ENCODE measurements around the gene GRM4. TPM values are rescaled to one million over a fixed set of nuclear protein-coding genes. Genes with fewer than 3 reads are reported as not detected.

Gene GRM4
- total RNA-seq, 8 experiments from 2014 or later, result 0.56 to 4.3 (median 1.0) TPM

DNA sequence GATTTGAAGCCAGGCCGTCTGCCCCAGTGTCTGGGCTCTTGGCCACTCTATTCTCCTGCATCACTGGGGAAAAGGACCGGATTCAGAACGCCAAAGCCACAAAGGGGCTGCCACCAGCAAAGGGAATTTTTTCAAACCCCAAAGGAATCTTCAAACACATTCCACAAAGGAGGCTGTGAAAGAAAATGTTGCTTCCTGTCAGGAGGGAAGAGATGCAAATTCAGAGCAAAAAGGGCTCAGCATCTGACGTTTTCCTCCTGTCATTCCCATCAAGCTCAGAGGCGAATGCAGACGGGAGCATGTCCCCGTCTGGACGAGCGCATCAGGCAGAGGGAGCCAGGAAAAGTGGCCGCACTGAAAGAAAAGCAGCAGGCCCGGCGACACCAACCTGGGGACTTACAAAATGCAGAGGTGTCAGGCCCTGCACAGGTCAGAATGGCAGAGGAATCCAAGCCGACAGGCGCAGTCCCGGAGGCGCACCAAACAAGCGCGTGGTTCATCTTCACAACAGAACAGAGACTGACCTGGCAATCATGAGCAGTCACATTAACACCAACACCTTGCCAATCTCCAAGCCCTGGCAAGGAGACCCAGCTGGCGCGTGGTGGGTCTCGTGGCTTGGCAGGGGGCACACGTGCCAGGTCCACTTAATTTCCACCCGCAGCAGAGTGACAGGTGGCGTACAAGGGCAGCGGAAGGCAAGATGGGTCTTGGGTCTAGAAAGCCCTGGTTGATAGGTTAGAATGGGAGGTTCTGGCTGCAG lies 62.8 kb downstream of the GRM4 start:
- Histone ChIP-seq H3K27ac (no peak overlapping the region), H3K4me3 (no peak overlapping the region), H3K4me1 (replicated peaks in 1 of 2) (peaks cover 14 to 19% of the 10 kb centered on the region in 2 donors)
- 25 to 80% (median 56%) methylated on average over 1 to 14 of the region's 25 CpGs; no CpG with 5 or more reads in 4 of the 10 experiments for WGBS, 10 experiments
- peak in 3 of 8 experiments; percentile 28 to 40 (median 33) for ATAC-seq (replicated peaks in 6 of 8)
- in situ Hi-C loops (cut with MboI; ENCODE audit: low pct_unique_long_range_greater_than_20kb in 2 of 9, low sequenced_read_pairs in 9 of 9, unreplicated experiment in 9 of 9), result no loop called here

DNA sequence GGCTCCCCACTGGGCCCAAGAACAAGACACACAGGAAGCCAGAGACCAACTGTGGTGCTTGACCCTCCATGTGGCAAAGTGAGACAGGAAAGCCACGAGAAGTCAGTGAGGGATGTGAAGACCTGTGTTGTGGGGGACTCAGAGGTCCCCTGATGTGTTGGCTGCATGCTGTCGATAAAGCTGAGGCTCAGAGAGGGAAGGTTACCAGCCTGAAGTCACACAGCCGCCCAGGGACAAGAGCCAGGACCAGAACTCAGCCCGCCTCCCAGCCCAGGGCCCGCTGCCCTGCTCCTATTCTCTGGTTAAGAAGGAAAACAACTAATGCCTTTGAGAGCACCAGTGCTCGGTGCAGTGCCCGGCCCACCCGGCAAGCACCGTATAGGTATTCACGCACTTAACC lies 63.5 kb downstream of the GRM4 start:
- 85 to 100% (median 91%) methylated on average over 1 to 5 of the region's 10 CpGs; no CpG with 5 or more reads in 4 of the 10 experiments for WGBS, 10 experiments
- peaks cover 14 to 19% of the 10 kb centered on the region in 2 donors for H3K4me1 ChIP-seq (replicated peaks in 1 of 2)
- ATAC-seq (replicated peaks in 6 of 8), result no peak
- in situ Hi-C loops (cut with MboI; ENCODE audit: low pct_unique_long_range_greater_than_20kb in 2 of 9, low sequenced_read_pairs in 9 of 9, unreplicated experiment in 9 of 9), result no loop called here
- H3K4me3 ChIP-seq, result no peak overlapping the region
- no peak overlapping the region for H3K27ac ChIP-seq

DNA sequence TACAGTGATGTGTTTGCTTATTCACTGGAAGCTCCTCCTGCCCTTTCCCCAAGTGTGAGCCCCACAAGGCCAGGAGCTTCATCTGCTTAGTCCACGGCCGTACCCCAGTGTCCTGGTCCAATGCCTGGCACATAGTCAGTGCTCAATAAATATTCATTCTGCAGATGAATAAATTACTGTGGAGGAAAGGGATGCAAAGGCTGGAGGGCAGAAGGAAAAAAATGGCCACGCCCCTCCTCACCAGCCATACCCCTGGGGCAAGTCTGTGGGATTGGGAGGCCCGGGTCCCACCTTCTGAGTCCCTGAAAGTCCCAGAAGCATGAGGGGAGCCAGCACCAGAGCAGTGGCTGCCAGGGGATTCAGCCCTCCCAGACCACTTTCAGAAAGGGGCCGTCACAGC lies 65.5 kb downstream of the GRM4 start:
- peak in 3 of 8 experiments; percentile 51 to 56 (median 53) for ATAC-seq (replicated peaks in 6 of 8)
- Histone ChIP-seq H3K4me1 (replicated peaks in 1 of 2) (peaks cover 25 to 27% of the 10 kb centered on the region in 2 donors), H3K27ac (no peak overlapping the region), H3K4me3 (no peak overlapping the region)
- in situ Hi-C loops (cut with MboI; ENCODE audit: low pct_unique_long_range_greater_than_20kb in 2 of 9, low sequenced_read_pairs in 9 of 9, unreplicated experiment in 9 of 9), result no loop called here
- WGBS, 10 experiments, result 0 to 87% (median 42%) methylated on average over 1 to 5 of the region's 5 CpGs; no CpG with 5 or more reads in 5 of the 10 experiments

DNA sequence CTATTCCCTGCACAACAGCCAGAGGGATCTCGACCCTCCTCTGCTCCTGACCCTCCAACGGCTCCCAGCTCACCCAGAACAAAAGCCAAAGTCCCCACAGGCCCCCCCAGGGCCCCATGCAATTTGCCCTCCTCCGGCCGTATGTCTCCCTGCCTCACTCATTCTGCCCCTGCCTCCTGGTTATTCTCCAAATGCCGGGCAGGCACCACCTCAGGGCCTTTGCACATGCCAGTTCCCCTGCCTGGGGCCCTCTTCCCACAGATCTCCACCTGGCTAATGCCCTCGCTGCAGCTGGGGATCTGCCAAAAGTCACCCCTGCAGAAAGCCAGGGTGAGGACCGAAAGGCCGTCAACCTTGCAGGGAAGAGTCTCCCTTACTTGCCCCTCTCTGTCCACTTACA lies 66.0 kb downstream of the GRM4 start:
- ATAC-seq (replicated peaks in 6 of 8), result no peak
- H3K4me3 ChIP-seq, result no peak overlapping the region
- 87 to 100% methylated on average over 1 to 3 of the region's 8 CpGs; no CpG with 5 or more reads in 8 of the 10 experiments for WGBS, 10 experiments
- H3K27ac ChIP-seq, result no peak overlapping the region
- in situ Hi-C loops (cut with MboI; ENCODE audit: low pct_unique_long_range_greater_than_20kb in 2 of 9, low sequenced_read_pairs in 9 of 9, unreplicated experiment in 9 of 9), result no loop called here
- peaks cover 25 to 27% of the 10 kb centered on the region in 2 donors for H3K4me1 ChIP-seq (replicated peaks in 1 of 2)

DNA sequence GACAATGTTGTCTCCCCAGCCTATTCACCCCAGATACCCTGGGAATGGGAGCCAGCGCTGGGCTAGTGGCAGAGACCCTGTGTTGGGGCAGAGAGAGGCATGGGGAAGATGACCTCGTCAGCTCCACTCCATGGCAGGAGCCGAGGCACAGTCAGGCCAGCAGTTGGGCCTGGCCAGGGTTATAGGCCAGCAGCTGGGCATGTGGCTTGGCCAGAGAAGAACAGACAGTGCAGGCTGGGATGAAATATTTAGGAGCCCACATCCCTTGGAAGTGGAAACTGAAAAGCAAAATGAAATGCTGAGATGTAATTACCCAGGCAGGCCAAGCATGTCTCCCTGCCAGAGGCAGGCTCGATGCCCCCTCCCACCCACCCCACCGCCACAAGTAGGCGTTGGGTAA lies 70.0 kb downstream of the GRM4 start:
- no peak overlapping the region for H3K27ac ChIP-seq
- no peak overlapping the region for H3K4me3 ChIP-seq
- no peak for ATAC-seq (replicated peaks in 6 of 8)
- H3K4me1 ChIP-seq (replicated peaks in 1 of 2), result peaks cover 18% of the 10 kb centered on the region in 2 donors
- WGBS, 10 experiments, result 60 to 100% (median 81%) methylated on average over 1 to 2 of the region's 6 CpGs; no CpG with 5 or more reads in 6 of the 10 experiments
- in situ Hi-C loops (cut with MboI; ENCODE audit: low pct_unique_long_range_greater_than_20kb in 2 of 9, low sequenced_read_pairs in 9 of 9, unreplicated experiment in 9 of 9), result no loop called here

DNA sequence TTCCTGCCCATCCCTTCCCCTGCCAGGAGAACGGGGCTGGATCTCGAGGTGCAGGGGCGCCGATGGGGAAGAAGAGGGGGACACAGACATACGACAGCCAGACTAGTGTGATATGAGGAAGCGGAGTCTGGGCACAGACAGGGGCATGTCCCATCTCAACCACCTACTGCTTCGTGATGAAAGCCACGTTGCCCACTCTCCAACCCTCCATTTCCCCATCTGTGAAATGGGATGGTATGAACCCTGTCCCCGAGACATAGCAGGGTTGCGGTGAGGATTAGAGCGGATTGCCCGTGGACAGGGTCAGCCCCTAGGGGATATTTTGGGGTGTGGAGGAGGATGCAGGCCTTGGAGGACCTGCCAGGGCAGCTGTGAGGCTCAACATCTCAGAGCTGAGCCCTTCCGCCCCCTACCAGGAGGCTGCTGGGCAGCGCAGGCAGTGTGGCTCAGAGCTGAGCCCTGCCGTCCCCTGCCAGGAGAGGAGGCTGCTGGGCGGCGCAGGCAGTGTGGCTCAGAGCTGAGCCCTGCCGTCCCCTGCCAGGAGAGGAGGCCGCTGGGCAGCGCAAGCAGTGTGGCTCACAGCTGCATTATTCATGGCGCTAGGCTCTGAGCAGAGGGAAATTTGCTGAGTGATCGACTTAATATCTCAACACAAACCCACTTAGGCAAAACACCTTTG lies 71.7 kb downstream of the GRM4 start:
- Histone ChIP-seq H3K27ac (no peak overlapping the region), H3K4me3 (no peak overlapping the region), H3K4me1 (replicated peaks in 1 of 2) (peaks cover 22 to 29% of the 10 kb centered on the region in 2 donors)
- WGBS, 10 experiments, result 60 to 100% (median 83%) methylated on average over 1 to 4 of the region's 22 CpGs; no CpG with 5 or more reads in 5 of the 10 experiments
- ATAC-seq (replicated peaks in 6 of 8), result peak; percentile 40 to 83 (median 78)
- in situ Hi-C loops (cut with MboI; ENCODE audit: low pct_unique_long_range_greater_than_20kb in 2 of 9, low sequenced_read_pairs in 9 of 9, unreplicated experiment in 9 of 9), result no loop called here

DNA sequence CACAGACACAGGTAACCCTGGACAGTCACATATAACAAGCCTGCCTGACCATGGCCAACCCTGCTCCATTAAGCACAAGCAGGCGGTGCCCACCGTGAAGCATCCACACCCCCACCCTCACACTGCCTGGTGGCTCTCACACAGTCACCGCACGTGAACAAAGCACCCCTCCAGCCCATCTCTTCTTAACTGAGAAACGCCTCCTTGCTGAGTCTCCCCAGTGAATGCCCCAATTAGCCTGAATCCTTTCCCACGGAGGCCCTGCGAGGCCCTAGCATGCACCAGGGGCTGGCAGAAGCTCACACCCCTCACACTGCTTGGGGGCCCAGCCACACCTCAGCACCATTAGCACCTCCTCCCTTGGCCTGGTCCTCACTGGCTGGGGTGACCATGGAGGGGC lies 72.3 kb downstream of the GRM4 start:
- Histone ChIP-seq H3K4me3 (no peak overlapping the region), H3K27ac (no peak overlapping the region), H3K4me1 (replicated peaks in 1 of 2) (peaks cover 23 to 34% of the 10 kb centered on the region in 2 donors)
- in situ Hi-C loops (cut with MboI; ENCODE audit: low pct_unique_long_range_greater_than_20kb in 2 of 9, low sequenced_read_pairs in 9 of 9, unreplicated experiment in 9 of 9), result no loop called here
- ATAC-seq (replicated peaks in 6 of 8), result peak in 5 of 8 experiments; percentile 11 to 35 (median 22)
- WGBS, 10 experiments, result 30 to 100% (median 54%) methylated on average over 1 to 6 of the region's 7 CpGs; no CpG with 5 or more reads in 4 of the 10 experiments

DNA sequence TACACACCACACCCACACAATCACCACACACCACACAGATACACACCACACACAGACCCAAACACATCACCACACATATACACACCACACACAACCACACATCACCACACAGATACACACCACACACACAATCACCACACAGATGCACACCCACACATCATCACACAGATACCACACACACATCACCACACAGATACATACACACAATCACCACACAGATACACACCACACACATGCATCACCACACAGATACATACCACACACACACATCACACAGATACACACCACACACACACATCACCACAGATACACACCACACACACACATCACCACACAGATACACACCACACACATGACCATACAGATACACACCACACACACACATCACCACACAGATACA lies 73.2 kb downstream of the GRM4 start:
- no peak overlapping the region for H3K27ac ChIP-seq
- peaks cover 23 to 39% of the 10 kb centered on the region in 2 donors for H3K4me1 ChIP-seq (replicated peaks in 1 of 2)
- no peak overlapping the region for H3K4me3 ChIP-seq
- in situ Hi-C loops (cut with MboI; ENCODE audit: low pct_unique_long_range_greater_than_20kb in 2 of 9, low sequenced_read_pairs in 9 of 9, unreplicated experiment in 9 of 9), result no loop called here
- ATAC-seq (replicated peaks in 6 of 8), result no peak

DNA sequence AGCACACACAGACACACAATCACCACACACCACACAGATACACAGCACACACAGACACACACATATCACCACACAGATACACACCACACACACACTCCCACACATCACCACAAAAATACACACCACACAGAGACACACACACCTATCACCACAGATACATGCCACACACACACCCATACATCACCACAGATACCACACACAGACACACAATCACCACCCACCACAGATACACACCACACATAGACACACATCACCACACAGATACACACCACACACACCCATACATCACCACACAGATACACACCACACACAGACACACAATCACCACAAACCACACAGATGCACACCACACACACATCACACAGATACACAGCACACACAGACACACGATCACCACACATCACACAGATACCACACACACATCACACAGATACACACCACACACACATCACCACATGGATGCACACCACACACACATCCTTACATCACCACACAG lies 74.0 kb downstream of the GRM4 start:
- Histone ChIP-seq H3K27ac (no peak overlapping the region), H3K4me3 (no peak overlapping the region), H3K4me1 (replicated peaks in 1 of 2) (peaks cover 23 to 39% of the 10 kb centered on the region in 2 donors)
- in situ Hi-C loops (cut with MboI; ENCODE audit: low pct_unique_long_range_greater_than_20kb in 2 of 9, low sequenced_read_pairs in 9 of 9, unreplicated experiment in 9 of 9), result no loop called here
- 14 to 100% (median 72%) methylated on average over 1 of the region's 1 CpG; no CpG with 5 or more reads in 6 of the 10 experiments for WGBS, 10 experiments
- no peak for ATAC-seq (replicated peaks in 6 of 8)

DNA sequence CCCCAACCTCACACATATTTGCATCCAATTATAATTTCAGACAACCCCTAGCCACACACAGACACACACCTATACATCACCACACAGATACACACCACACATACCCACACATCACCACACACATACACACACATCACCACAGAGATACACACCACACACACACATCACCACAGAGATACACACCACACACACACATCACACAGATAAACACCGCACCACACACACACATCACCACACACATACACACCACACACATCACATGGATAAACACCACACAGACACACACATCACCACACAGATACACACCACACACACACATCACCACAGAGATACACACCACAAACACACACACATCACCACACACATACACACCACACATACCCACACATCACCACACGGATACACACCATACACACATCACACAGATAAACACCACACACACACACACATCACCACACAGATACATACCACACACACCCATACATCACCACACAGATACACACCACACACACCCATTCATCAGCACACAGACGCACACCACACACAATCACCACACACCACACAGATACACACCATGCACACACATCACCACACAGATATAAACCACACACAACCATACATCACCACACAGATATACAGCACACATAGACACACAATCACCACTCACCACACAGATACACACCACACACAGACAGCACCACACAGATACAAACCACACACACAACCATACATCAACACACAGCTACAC lies 74.6 kb downstream of the GRM4 start:
- H3K4me3 ChIP-seq, result no peak overlapping the region
- no peak for ATAC-seq (replicated peaks in 6 of 8)
- 100% methylated on average over 1 of the region's 3 CpGs; no CpG with 5 or more reads in 9 of the 10 experiments for WGBS, 10 experiments
- H3K4me1 ChIP-seq (replicated peaks in 1 of 2), result peaks cover 18 to 35% of the 10 kb centered on the region in 2 donors
- no peak overlapping the region for H3K27ac ChIP-seq
- in situ Hi-C loops (cut with MboI; ENCODE audit: low pct_unique_long_range_greater_than_20kb in 2 of 9, low sequenced_read_pairs in 9 of 9, unreplicated experiment in 9 of 9), result no loop called here

DNA sequence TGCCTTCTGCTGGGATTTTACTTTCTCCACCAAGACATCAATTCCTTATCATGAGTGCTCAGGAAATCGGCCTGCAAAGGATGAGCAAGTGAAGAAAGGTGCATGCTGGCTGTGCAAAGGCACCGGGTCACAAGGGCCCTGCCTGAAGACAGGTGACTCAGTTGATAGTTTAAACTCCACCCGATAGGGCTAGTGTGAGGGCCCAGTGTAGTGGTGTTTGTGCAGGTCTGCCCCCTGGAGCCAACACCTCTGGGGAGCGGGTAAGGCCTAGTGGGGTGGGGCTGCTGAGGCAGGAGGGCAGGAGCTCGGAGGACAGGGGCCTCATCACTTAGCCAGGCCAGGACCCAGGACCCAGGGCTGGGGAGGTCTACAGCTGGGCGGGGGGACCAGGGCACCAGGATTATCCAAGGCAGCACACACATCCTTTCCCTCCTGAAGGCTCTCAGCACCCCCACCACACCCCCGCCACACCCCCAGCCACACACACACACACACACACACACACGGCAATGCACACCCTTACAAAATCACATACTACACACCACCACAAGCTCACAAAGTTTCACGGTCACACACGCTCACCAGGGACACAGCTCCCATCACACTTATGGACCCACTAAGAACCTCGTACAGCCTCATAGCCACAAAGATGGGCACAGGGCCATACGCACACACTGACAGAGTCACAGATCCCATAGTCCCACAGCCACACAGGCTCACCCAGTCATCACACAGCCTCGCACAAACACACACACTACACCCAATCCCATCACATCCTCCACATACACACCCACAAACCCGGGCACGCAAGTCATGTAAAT lies 75.4 kb downstream of the GRM4 start:
- in situ Hi-C loops (cut with MboI; ENCODE audit: low pct_unique_long_range_greater_than_20kb in 2 of 9, low sequenced_read_pairs in 9 of 9, unreplicated experiment in 9 of 9), result no loop called here
- no peak overlapping the region for H3K27ac ChIP-seq
- peaks cover 15 to 34% of the 10 kb centered on the region in 2 donors for H3K4me1 ChIP-seq (replicated peaks in 1 of 2)
- 10 to 100% (median 80%) methylated on average over 1 to 5 of the region's 15 CpGs; no CpG with 5 or more reads in 3 of the 10 experiments for WGBS, 10 experiments
- ATAC-seq (replicated peaks in 6 of 8), result no peak
- no peak overlapping the region for H3K4me3 ChIP-seq

DNA sequence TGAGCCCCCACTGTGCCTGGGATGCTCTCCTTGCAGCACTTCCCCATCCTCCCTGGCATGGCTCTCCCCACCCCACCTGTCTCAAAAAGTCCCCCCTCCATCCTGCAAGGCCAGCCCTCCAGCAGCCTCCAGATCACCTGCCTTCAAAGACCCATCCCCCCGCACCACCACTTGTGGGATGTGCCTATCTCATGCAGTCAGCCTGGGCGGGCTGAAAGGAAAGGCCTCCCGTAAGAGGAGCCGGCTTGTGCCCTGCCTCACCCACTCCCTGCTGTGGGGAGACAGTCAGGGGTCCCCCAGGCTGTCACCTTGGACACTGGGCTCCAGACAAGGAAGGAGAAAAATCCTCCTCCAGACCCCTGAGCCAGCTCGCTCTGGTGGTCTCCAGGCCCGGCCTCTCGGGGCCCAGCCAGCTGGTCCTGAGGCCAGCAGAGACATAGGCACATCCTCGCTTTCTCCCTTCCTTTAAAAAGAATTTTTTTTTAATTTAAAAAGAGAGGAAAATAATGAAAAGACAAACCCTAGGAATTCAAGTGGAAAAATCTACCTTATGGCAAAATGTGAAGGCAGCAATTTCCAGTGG lies 77.3 kb downstream of the GRM4 start:
- in situ Hi-C loops (cut with MboI; ENCODE audit: low pct_unique_long_range_greater_than_20kb in 2 of 9, low sequenced_read_pairs in 9 of 9, unreplicated experiment in 9 of 9), result no loop called here
- ATAC-seq (replicated peaks in 6 of 8), result peak in 5 of 8 experiments; percentile 9 to 30 (median 24)
- WGBS, 10 experiments, result 40 to 100% (median 69%) methylated on average over 1 to 3 of the region's 8 CpGs; no CpG with 5 or more reads in 2 of the 10 experiments
- no peak overlapping the region for H3K4me3 ChIP-seq
- peaks cover 11 to 35% of the 10 kb centered on the region in 2 donors for H3K4me1 ChIP-seq (replicated peaks in 1 of 2)
- peak overlapping the region in 1 of 2 donors; percentile 67 for H3K27ac ChIP-seq
